ENCODE measurements around the gene NUDT16L1.
A peak's percentile ranks its signal among the peaks of the same experiment; 100 is the strongest.

NUDT16L1 gene

DNA sequence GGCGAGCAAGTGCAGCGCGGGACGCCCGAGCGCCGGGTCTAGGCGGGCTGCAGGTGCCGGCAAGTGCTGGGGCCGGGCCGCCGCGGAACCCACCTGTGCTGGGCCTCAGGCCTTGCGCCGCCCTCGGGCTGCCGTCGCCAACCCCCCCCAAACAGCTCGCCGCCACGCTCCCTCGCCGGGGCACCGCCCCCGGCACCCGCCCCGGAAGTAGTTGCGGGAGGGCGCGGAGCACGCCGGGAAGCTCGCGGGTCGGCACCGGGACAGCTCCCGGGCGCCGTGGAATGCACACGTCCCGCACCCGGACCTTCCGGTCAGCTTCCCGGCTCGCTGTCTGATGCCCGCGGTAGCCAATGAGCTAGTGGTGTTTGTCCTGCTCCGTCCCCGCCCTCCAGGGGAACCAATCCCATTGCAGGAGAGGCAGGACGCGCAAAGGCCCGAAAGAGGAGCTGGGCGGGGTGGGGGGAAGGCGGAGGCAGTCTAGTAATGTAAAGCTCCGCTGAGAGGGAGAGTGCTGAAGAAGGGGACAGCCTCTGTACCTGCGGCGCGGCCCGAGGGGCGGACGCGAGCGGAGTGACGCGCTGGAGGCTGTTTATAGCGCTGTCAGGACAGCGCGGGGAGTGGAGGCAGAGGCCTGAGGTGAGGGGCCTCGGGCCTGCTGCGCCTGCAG, 40.8 kb downstream of the NUDT16L1 start, which contains the start of the genes ANKS3 and DNAAF8:
TSS of gene ANKS3 (minus strand) at position 209 of the 667 bp plus-strand sequence. CDS start 4,122 bp downstream, outside the sequence.
TSS of gene DNAAF8 (plus strand) at position 475 of the 667 bp plus-strand sequence. CDS start 1,978 bp downstream, outside the sequence.
- H3K9me3 ChIP-seq (replicated peaks; ENCODE audit: insufficient read depth, low read length), result no peaks in the 10 kb centered on the region
- peak within 1 kb of the TSS; percentile 87 for H3K4me3 ChIP-seq (ENCODE audit: low read length)
- TF ChIP-seq EZH2phosphoT487 (IDR thresholded peaks at IDR 0.05; ENCODE audit: low read length) (no peak), EZH2 (optimal IDR thresholded peaks at IDR 0.05; ENCODE audit: low read depth, low read length) (no peak)
- TF ChIP-seq, protein P1, sequence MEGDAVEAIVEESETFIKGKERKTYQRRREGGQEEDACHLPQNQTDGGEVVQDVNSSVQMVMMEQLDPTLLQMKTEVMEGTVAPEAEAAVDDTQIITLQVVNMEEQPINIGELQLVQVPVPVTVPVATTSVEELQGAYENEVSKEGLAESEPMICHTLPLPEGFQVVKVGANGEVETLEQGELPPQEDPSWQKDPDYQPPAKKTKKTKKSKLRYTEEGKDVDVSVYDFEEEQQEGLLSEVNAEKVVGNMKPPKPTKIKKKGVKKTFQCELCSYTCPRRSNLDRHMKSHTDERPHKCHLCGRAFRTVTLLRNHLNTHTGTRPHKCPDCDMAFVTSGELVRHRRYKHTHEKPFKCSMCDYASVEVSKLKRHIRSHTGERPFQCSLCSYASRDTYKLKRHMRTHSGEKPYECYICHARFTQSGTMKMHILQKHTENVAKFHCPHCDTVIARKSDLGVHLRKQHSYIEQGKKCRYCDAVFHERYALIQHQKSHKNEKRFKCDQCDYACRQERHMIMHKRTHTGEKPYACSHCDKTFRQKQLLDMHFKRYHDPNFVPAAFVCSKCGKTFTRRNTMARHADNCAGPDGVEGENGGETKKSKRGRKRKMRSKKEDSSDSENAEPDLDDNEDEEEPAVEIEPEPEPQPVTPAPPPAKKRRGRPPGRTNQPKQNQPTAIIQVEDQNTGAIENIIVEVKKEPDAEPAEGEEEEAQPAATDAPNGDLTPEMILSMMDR (IDR thresholded peaks at IDR 0.05; ENCODE audit: low read length), result no peak
- peak within 1 kb of the TSS; percentile 97 for H2AFZ ChIP-seq (ENCODE audit: low read length)
- no peaks in the 10 kb centered on the region for H3K27me3 ChIP-seq (replicated peaks; ENCODE audit: insufficient read depth, low read length)
- no peaks in the 10 kb centered on the region for H3K9me2 ChIP-seq (replicated peaks; ENCODE audit: insufficient read depth, low read length)
- H3K4me2 ChIP-seq (ENCODE audit: low read depth, low read length), result peak within 1 kb of the TSS; percentile 86
- peak; percentile 88 for DNase-seq
- H3K27ac ChIP-seq (ENCODE audit: low read length), result peak within 1 kb of the TSS; percentile 63; the same call in 1 of the 2 replicates
- H3F3A ChIP-seq (ENCODE audit: insufficient read depth, low read length), result peaks cover 4% of the 10 kb centered on the region
- peaks cover 5% of the 10 kb centered on the region; the same call in 1 of the 2 replicates for H3K4me1 ChIP-seq (ENCODE audit: low read length)
- no peaks in the 10 kb centered on the region for H4K20me1 ChIP-seq (ENCODE audit: insufficient read depth, low read length)
- no peaks in the 10 kb centered on the region for H3K36me3 ChIP-seq (replicated peaks; ENCODE audit: insufficient read depth, low read length)
- peaks cover 6% of the 10 kb centered on the region for H3K79me2 ChIP-seq (ENCODE audit: low read length)
- peak within 1 kb of the TSS; percentile 81 for H3K9ac ChIP-seq (ENCODE audit: low read length)

DNA sequence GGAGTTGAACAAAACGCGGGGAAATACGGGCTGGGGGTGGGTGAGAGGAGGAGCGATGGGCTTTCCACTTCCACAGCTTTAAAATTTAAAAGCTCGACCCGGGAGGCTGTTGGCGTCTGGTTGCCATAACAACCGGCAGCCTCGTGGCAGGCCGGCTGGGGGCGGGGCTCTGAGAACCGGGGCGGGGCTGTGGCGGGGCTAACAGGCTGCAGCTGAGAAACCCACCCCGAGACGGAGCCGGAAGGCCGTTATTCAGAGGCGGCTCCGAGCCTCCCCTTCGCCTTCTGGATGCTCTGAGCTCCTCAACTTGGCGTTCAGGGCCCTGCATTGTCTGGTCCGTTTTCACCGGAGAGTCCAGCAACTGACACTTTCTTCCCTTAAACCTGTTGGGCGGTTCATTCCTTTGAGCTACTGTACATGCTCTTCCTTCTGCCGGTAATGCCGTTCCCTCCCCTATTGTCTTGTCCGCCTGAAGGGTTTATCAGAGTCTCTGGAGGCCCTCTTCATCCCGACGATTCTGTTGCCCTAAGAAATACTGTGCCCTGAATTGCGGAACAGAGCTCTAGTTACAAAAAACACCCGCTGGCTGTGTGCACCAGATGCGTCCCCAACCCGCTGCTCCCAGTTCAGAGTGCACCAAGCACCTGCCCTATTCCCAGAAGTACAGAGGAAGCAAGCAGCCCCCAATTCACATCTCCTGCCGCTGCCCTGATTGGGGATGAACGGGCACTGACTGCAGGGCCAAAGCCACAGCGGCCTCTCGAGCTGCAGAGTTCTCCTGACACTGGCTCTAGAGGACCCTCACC, 41.6 kb downstream of the NUDT16L1 start:
- Histone ChIP-seq H3K27me3 (replicated peaks; ENCODE audit: insufficient read depth, low read length) (no peaks in the 10 kb centered on the region), H4K20me1 (ENCODE audit: insufficient read depth, low read length) (no peaks in the 10 kb centered on the region), H3F3A (ENCODE audit: insufficient read depth, low read length) (peaks cover 4% of the 10 kb centered on the region), H3K4me2 (ENCODE audit: low read depth, low read length) (peak overlapping the region; percentile 86), H3K36me3 (replicated peaks; ENCODE audit: insufficient read depth, low read length) (no peaks in the 10 kb centered on the region), H2AFZ (ENCODE audit: low read length) (peak overlapping the region; percentile 97), H3K27ac (ENCODE audit: low read length) (peak overlapping the region; percentile 63; the same call in 1 of the 2 replicates), H3K4me1 (ENCODE audit: low read length) (peaks cover 5% of the 10 kb centered on the region; the same call in 1 of the 2 replicates), H3K9ac (ENCODE audit: low read length) (peak overlapping the region; percentile 81), H3K79me2 (ENCODE audit: low read length) (peaks cover 6% of the 10 kb centered on the region), H3K9me3 (replicated peaks; ENCODE audit: insufficient read depth, low read length) (no peaks in the 10 kb centered on the region), H3K4me3 (ENCODE audit: low read length) (peak overlapping the region; percentile 87), H3K9me2 (replicated peaks; ENCODE audit: insufficient read depth, low read length) (no peaks in the 10 kb centered on the region)
- peak; percentile 87 for DNase-seq
- TF ChIP-seq EZH2 (optimal IDR thresholded peaks at IDR 0.05; ENCODE audit: low read depth, low read length), result no peak
- no peak for TF ChIP-seq EZH2phosphoT487 (IDR thresholded peaks at IDR 0.05; ENCODE audit: low read length)
- TF ChIP-seq, protein P1 (IDR thresholded peaks at IDR 0.05; ENCODE audit: low read length), result no peak

DNA sequence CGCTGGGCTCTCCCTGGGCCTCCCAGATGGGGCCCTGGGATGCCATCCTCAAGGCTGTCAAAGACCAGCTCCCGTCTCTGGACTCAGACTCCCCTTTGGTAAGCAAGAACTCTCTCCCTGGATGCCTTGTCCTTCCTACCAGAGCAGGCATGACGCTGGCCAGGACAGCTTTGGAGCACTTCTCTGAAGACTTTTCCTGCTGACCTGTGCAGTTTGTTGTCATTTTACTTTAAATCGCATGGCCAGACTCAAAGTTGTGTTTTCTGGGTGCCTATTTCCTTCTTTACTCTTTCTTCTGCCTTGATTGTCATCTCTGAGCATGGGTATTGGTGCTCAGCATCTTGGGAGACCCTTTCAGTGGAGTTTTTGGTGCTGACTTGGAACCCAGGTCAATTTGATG, 43.2 kb downstream of the NUDT16L1 start:
- TF ChIP-seq, protein P1 (IDR thresholded peaks at IDR 0.05; ENCODE audit: low read length), result no peak
- TF ChIP-seq EZH2phosphoT487 (IDR thresholded peaks at IDR 0.05; ENCODE audit: low read length), result no peak
- no peak for TF ChIP-seq EZH2 (optimal IDR thresholded peaks at IDR 0.05; ENCODE audit: low read depth, low read length)
- Histone ChIP-seq H2AFZ (ENCODE audit: low read length) (no peak overlapping the region), H3K4me3 (ENCODE audit: low read length) (no peak overlapping the region), H3K79me2 (ENCODE audit: low read length) (peaks cover 6% of the 10 kb centered on the region), H3K27me3 (replicated peaks; ENCODE audit: insufficient read depth, low read length) (no peaks in the 10 kb centered on the region), H3F3A (ENCODE audit: insufficient read depth, low read length) (peaks cover 4% of the 10 kb centered on the region), H3K9me2 (replicated peaks; ENCODE audit: insufficient read depth, low read length) (no peaks in the 10 kb centered on the region), H3K36me3 (replicated peaks; ENCODE audit: insufficient read depth, low read length) (no peaks in the 10 kb centered on the region), H3K9ac (ENCODE audit: low read length) (no peak overlapping the region), H3K4me1 (ENCODE audit: low read length) (peaks cover 5% of the 10 kb centered on the region; the same call in 1 of the 2 replicates), H4K20me1 (ENCODE audit: insufficient read depth, low read length) (no peaks in the 10 kb centered on the region), H3K4me2 (ENCODE audit: low read depth, low read length) (no peak overlapping the region), H3K27ac (ENCODE audit: low read length) (no peak overlapping the region), H3K9me3 (replicated peaks; ENCODE audit: insufficient read depth, low read length) (no peaks in the 10 kb centered on the region)
- DNase-seq, result no peak
